ENCODE data around the gene CRYBG1.
A peak's percentile ranks its signal among the peaks of the same experiment; 100 is the strongest.

CRYBG1 gene

GRCh38 chr6:106495014-106495413 is 134.5 kb downstream of the CRYBG1 start:
- no peak for DNase-seq (ENCODE audit: low read depth)
- H3K4me3 ChIP-seq (ENCODE audit: low read depth, low read length), result no peak overlapping the region
- TF ChIP-seq MYC (IDR thresholded peaks at IDR 0.05; ENCODE audit: low read depth, low read length) (no peak), POLR2A (IDR thresholded peaks at IDR 0.05; ENCODE audit: extremely low read depth, insufficient read length) (no peak), CTCF (IDR thresholded peaks at IDR 0.05; ENCODE audit: low read depth, low read length) (no peak)
- TF ChIP-seq, protein P1, sequence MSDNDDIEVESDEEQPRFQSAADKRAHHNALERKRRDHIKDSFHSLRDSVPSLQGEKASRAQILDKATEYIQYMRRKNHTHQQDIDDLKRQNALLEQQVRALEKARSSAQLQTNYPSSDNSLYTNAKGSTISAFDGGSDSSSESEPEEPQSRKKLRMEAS (IDR thresholded peaks at IDR 0.05; ENCODE audit: low read depth, low read length), result no peak

DNA sequence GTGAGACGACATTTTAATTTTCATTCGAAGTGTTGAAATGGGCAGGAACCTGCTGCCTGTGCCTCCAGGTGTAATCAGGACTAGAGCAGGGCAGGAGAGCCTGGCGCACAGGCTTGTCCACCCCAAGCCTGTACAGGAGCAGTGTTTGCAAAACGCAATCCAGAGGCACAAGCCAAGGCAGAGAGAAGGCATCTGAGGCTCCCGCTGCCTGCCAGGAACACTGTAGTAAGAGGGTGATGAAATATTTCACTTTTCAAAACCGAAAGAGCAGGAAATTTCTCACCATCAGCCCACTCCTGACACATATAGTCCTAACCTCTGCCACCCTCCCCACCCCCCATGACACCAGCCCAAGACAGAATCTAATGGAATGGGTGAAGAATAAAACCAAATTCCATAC is 136.3 kb downstream of the CRYBG1 start:
- no peak for DNase-seq (ENCODE audit: low read depth)
- TF ChIP-seq, protein P1 (IDR thresholded peaks at IDR 0.05; ENCODE audit: low read depth, low read length), result no peak
- no peak overlapping the region for H3K4me3 ChIP-seq (ENCODE audit: low read depth, low read length)

GRCh38 chr6:106501960-106502371 is 141.4 kb downstream of the CRYBG1 start:
- H3K4me3 ChIP-seq (ENCODE audit: low read depth, low read length), result no peak overlapping the region
- TF ChIP-seq MYC (IDR thresholded peaks at IDR 0.05; ENCODE audit: low read depth, low read length) (no peak), CTCF (IDR thresholded peaks at IDR 0.05; ENCODE audit: low read depth, low read length) (no peak)
- TF ChIP-seq, protein P1 (IDR thresholded peaks at IDR 0.05; ENCODE audit: low read depth, low read length), result no peak
- peak; percentile 44 for DNase-seq (ENCODE audit: low read depth)

DNA sequence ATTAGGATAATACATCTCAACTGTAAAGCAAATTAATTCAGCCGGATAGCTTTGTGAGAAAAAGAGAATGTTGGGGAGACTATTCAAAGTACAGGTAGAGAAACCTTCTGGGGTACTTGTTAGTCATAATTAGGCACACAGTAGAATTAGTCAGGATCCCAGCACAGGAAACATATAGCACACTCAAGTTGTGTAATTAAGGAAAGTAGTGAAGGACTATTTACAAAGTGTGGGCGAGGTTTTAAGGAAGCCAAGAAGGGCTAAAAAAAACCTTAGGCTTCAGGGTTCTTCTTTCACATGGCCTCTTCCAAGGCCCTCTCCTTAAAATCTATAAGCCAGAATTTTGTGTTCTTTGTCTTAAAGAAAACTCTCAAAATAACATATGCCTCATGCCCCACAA is 142.0 kb downstream of the CRYBG1 start:
- TF ChIP-seq MYC (IDR thresholded peaks at IDR 0.05; ENCODE audit: low read depth, low read length), result no peak
- no peak for TF ChIP-seq CTCF (IDR thresholded peaks at IDR 0.05; ENCODE audit: low read depth, low read length)
- no peak for TF ChIP-seq POLR2A (IDR thresholded peaks at IDR 0.05; ENCODE audit: extremely low read depth, insufficient read length)
- TF ChIP-seq, protein P1 (IDR thresholded peaks at IDR 0.05; ENCODE audit: low read depth, low read length), result no peak
- DNase-seq (ENCODE audit: low read depth), result peak; percentile 59
- H3K4me3 ChIP-seq (ENCODE audit: low read depth, low read length), result no peak overlapping the region

GRCh38 chr6:106508277-106508676 is 147.8 kb downstream of the CRYBG1 start:
- DNase-seq (ENCODE audit: low read depth), result no peak
- H3K4me3 ChIP-seq (ENCODE audit: low read depth, low read length), result no peak overlapping the region
- TF ChIP-seq POLR2A (IDR thresholded peaks at IDR 0.05; ENCODE audit: extremely low read depth, insufficient read length) (no peak), MYC (IDR thresholded peaks at IDR 0.05; ENCODE audit: low read depth, low read length) (no peak)
- TF ChIP-seq, protein P1 (IDR thresholded peaks at IDR 0.05; ENCODE audit: low read depth, low read length), result no peak

- TF ChIP-seq, protein P1 (IDR thresholded peaks at IDR 0.05; ENCODE audit: low read depth, low read length), result no peak
- TF ChIP-seq CTCF (IDR thresholded peaks at IDR 0.05; ENCODE audit: low read depth, low read length), result no peak
- H3K4me3 ChIP-seq (ENCODE audit: low read depth, low read length), result no peak overlapping the region
- no peak for DNase-seq (ENCODE audit: low read depth)
Observed at GRCh38 chr6:106508834-106509233, 148.3 kb downstream of the CRYBG1 start.
